ENCODE measurements around the gene RBPMS2.

The RBPMS2 gene

DNA sequence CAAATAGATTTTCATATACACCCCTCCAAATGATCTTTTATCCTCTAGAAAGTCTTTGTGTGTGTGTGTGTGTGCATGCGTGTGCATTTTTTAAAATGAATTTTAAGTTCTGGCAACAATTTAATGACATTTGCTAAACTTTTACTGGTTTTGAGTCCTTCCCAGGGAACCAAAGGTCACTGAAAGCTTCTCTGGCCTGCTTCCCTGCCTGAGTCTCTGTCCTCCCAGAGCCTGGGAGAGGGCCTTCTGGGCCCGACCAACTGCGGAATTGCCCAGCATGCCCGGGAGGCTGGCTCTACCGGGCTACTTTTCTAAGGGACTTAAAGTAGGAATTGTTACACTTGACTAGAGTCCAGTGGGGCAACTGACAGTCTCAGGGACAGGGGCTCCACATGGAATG lies 7.4 kb upstream of the RBPMS2 start:
- DNase-seq: no peak

DNA sequence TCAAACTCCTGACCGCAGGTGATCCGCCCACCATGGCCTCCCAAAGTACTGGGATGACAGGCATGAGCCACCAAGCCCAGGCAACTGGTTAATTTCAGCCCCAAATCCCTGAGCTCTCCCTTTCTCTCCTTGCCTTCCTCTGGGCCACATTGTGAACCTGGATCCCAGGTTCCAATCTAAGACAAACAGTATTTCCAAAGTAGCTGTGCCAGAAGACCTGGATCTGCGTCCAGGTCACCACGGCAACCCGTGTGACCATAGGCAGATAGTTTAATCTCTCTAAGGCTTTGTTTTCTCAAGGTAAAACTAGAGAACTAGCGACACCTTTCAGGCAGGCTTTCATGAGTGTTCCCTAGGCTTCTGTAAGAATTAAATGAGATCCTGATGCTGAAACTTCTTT lies 5.9 kb upstream of the RBPMS2 start:
- DNase-seq: no peak

GRCh38 chr15:64780600-64781156 lies 5.3 kb upstream of the RBPMS2 start:
- DNase-seq: no peak

GRCh38 chr15:64779630-64780029 lies 4.2 kb upstream of the RBPMS2 start:
- no peak for DNase-seq

DNA sequence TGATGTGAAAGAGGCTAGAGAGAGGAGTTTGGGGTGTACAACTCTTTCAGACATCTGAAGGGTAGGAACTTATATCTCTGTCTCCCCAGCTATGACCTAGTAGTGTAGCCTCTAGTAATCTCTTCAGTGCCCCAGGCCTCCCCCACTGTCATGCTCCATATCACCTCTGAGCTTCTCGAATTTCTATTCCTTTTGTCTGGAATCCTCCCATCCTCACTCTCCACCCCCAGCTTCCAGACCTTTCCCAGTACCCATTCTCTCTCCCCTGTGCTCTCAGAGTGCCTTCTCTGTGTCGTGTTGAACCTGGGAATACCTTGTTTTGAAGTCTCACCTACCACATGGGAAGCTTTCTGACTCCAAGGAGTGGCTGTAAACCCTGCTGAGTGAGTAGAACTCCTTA lies 3.6 kb upstream of the RBPMS2 start:
- no peak for DNase-seq

DNA sequence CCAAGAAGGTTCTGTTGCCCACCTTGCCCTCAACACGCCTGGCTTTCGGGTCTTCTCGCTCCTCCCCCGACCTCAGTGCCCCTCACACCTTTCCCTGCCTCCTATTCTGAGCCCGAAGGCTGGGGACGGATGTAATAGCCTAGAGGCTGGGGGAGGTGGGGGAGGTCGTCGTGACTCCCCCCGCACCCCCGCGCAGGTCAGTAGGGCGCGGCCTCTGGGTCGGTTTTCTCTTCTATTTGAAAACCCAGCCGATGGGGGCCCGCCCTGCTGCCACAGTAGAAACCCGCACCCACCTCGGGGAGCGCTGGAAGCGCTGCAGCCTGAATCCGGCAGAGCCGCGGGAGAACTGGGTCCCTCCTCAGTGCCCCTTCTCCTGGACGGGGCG lies 1.0 kb upstream of the RBPMS2 start:
- DNase-seq: no peak

GRCh38 chr15:64774629-64775493 lies 528 bp downstream of the RBPMS2 start:
- no peak for DNase-seq

DNA sequence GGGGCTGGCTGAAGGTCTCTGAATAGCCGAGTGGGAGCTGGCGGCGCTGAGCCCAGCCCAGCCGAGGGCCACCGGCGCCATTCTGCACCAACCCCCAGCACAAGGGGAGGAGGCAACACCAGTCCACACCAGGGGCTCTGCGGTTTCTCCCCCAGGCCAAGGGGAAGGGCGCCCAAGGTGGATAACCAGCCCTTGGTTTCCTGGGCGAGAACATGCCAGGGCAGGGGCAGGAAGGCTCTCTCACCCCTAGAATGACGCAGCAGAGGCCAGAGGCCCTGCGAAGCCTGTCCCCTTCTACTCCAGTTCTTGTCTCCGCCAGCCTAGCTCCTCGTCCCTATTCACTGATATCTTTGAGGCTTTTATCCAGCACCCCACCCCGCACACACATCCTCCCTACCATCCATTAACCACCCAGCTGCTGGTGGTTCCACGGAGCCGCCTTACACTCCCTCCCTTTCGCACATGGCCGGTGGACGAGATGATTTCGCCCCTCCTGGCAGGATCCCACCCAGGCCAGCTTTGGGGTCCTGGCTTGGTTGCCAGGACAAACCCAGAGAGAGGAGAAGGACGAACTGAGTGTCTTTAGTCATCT lies 1.3 kb downstream of the RBPMS2 start:
- no peak for DNase-seq

GRCh38 chr15:64773606-64774005 lies 1.8 kb downstream of the RBPMS2 start:
- no peak for DNase-seq

GRCh38 chr15:64772964-64773363 lies 2.4 kb downstream of the RBPMS2 start:
- DNase-seq: no peak

- no peak for DNase-seq
Observed at GRCh38 chr15:64772488-64772887, 2.9 kb downstream of the RBPMS2 start.

DNA sequence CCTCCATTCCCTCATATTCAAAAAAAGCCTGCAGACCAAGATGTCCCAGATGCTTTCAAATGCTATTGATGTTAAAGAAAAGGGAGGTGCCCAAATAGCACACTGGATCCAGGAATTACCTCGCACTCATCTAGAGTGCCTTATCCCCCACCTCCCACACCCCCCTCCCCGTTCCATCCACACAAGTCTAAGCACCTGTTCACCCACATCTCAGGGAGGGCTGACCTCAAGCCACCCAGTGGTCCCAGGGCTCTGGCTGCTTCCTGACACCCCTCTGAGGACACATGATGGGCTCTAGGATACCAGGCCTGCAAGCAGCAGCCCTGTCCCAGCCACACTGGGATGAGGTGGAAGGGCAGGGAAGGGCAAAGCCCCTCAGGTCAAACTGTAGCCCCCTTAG lies 4.8 kb downstream of the RBPMS2 start:
- DNase-seq: no peak

DNA sequence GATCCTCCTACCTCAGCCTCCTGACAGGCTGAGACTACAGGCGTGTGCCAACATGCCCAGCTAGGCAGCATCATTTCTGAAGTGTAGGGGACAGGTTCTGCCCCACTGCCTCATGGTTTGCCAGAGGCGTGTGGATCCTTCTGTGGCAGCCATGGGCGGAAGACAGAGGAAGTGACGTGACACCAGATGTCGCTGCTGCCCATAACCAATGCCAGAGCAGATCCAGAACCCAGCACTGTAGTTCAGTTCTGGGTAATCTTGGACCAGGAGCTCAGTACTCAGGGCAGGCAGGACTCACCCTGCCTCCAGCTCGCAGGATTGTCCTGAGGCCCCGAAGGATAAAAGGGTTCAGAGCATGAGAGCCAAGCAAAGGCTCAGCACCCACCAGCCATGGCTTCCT lies 8.2 kb downstream of the RBPMS2 start:
- DNase-seq: no peak

- no peak for DNase-seq
Observed at GRCh38 chr15:64766058-64766457, 9.3 kb downstream of the RBPMS2 start.

GRCh38 chr15:64763874-64764273 lies 11.5 kb downstream of the RBPMS2 start:
- no peak for DNase-seq

DNA sequence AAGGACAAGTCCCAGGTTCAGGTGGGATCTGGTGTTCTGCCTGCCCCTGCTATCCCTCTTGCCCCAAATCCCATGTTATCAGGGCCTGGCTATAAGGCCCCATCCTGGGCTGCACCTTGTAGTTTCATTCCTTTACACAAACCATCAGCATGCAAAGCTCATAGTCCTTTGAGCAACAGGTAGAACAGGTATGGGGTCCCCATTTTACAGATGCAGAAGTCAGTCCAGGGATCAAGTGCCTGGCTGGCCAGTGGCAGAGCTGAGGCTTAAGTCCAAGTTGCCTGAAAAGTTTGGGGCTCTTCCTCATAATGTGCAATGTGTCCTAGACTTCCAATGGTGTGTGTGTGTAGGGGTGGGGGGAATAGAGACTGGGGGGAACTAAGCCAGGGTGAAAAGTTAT lies 11.9 kb downstream of the RBPMS2 start:
- DNase-seq: no peak

GRCh38 chr15:64763021-64763420 lies 12.4 kb downstream of the RBPMS2 start:
- DNase-seq: no peak

GRCh38 chr15:64762546-64762945 lies 12.8 kb downstream of the RBPMS2 start:
- DNase-seq: no peak

GRCh38 chr15:64761156-64761555 lies 14.2 kb downstream of the RBPMS2 start:
- no peak for DNase-seq

- DNase-seq: no peak
Observed at GRCh38 chr15:64760056-64760455, 15.3 kb downstream of the RBPMS2 start.

GRCh38 chr15:64755427-64755940 lies 19.9 kb downstream of the RBPMS2 start:
- no peak for DNase-seq

DNA sequence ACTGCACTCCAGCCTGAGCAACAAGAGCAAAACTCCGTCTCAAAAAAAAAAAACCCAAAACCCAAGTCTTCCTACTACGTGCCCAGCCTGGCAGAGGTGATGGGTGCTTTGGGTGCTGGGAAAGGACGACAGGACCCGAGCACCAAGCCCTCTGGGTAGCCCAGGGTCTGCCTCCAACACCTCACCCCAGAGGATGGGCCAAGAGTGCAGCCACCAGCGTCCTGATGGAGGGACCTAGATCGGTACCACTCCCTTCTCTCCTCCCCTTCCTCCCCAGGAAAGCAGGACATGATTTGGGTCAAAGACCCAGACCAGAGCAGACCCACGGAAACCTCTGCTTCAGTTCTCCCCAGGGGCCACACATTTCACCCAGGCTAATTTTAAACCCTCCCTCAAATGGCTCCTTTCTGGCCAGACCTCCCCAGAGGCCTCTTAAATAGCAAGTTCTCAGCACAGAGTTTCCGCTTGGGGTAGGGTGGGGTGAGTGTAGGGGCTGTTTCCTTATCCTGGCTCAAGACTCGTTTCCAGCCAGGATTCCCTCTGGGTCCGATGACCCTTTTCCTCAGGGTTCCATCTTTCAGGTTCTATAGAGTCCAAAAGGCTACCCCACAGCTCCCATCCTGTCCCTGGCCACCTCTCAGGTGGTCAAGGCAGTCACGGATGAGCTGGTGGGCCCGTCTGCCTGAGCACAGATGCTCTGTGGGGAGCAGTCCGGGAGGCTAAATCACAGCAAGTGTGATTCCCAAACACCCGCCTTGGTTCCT lies 20.5 kb downstream of the RBPMS2 start:
- DNase-seq: no peak

GRCh38 chr15:64753480-64754185 lies 21.8 kb downstream of the RBPMS2 start:
- DNase-seq: no peak
